Neural cell (in vitro differentiated cells): ENCODE measurements around the gene C17orf100.

ENCODE experiments used
- CTCF ChIP-seq: fragments of 450-650 bp; IDR thresholded peaks from 2 replicates; pipeline ENCODE4 v1.5.1; 2014; ENCODE audit warnings: antibody characterized with exemption, mild to moderate bottlenecking, moderate library complexity; ENCODE audit not compliant: poor library complexity, severe bottlenecking
- EZH2 ChIP-seq: fragments of 200-600, 300-800 bp; shearing (Covaris generic), sonication (generic); IDR thresholded peaks from 2 replicates; pipeline ENCODE4 v1.6.1; 2014; ENCODE audit warnings: antibody characterized with exemption, low read length, borderline replicate concordance, mild to moderate bottlenecking; ENCODE audit not compliant: insufficient read depth, poor library complexity, severe bottlenecking
- POLR2AphosphoS5 ChIP-seq: IDR thresholded peaks from 2 replicates; pipeline ENCODE4 v1.6.1; 2012
- REST ChIP-seq: IDR thresholded peaks from 2 replicates; pipeline ENCODE4 v1.6.1; 2012; ENCODE audit warnings: borderline replicate concordance

DNA sequence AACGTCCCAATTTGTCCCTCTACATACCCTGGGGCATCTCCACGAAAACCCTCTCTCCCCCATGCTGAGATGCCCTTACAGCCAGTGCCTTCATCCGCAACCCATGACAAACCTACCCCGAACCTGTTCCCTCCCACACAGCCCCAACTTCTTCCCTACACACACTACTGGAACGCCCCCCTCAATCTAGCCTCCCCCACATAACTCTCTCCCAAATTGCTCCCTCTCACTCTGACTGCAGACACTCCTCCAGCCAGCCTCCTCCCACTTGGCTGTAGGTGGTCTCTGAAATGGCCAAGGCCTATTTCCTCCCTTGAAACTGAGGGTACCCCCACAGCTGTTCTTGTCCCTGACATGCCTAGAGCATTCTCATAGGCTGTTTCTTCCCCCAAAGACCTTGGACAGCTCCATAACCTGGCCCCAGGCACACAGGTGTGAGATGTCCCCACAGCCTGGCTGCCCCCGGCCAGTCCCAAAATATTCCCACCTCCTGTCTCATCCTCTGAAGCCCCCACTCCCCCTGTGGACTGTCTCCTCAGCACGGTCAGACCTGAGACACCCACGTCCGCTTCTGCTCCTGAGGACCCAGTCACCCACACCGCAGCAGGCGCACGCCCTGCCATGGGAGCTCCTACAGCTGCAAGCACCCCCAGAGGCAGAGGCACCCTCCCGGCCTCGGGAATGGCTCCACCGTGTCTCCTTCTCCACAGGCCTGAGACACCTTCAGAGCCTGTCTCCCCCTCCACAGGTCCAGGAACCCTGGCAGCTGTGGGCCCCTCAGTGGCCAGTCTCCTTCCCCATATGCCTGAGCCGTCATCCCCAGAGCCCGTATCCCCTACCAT is 14.7 kb upstream of the C17orf100 start:
- TF ChIP-seq REST: no peak
- no peak for TF ChIP-seq CTCF
- no peak for TF ChIP-seq EZH2
- no peak for TF ChIP-seq POLR2AphosphoS5
